Activated naive CD8-positive, alpha-beta T cell treated with anti-CD3 and anti-CD28 coated beads, Interleukin-2, amount 50 U/mL, for 24 hours (primary cell): Measurements from ENCODE around the gene DQX1.

Experiments used
- ATAC-seq: fragments of 150-1000 bp; cut with Tn5 transposase; one replicate; pipeline ENCODE4 v1.10.0; 2021
- DNase-seq: peaks from one replicate; pipeline ENCODE4 v3.0.0; 2021
- H3K27ac Mint-ChIP-seq: one replicate; pipeline ENCODE4 v1.8.0; 2021; ENCODE audit warnings: mild to moderate bottlenecking, mixed read lengths
- H3K27me3 Mint-ChIP-seq: one replicate; pipeline ENCODE4 v1.8.0; 2021; ENCODE audit warnings: mixed read lengths
- H3K36me3 Mint-ChIP-seq: one replicate; pipeline ENCODE4 v1.8.0; 2021; ENCODE audit warnings: low read depth, mixed read lengths
- H3K4me1 Mint-ChIP-seq: one replicate; pipeline ENCODE4 v1.8.0; 2021; ENCODE audit warnings: mixed read lengths
- H3K4me3 Mint-ChIP-seq: one replicate; pipeline ENCODE4 v1.8.0; 2021; ENCODE audit warnings: mild to moderate bottlenecking, moderate library complexity, mixed read lengths
- H3K9me3 Mint-ChIP-seq: one replicate; pipeline ENCODE4 v1.8.0; 2021; ENCODE audit warnings: mixed read lengths

Gene DQX1

DNA sequence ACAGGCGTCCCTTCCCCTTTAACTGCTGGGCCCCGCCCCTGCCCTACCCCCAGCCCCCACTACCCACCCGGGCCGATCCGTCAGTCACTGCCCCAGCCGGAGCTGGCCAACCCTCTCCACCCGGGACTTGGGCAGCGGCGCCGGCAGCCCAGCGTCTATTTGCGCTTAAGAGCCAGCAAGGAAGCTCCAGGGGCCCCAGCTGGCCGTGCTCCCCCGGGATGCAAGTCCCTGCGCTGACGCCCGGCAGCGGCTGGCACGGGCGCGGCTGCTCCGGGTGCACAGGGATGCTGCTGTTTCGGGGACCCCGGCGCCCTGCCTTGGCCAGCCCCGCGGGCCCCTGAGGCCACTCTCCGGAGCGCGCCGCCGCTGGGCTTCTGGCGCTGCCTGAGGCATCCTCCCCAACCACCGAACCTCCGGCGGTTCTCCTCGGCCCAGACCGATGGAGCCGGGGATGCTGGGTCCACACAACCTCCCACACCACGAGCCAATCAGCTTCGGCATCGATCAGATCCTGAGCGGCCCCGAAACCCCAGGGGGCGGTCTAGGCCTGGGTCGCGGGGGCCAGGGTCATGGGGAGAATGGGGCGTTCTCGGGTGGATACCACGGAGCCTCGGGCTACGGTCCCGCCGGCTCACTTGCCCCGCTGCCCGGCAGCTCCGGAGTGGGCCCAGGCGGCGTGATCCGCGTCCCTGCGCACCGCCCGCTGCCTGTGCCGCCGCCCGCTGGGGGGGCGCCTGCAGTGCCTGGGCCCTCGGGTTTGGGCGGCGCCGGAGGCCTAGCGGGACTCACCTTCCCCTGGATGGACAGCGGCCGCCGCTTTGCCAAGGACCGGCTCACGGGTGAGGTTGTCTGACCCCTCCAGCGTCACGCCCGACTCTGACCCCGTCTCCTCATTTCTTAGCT lies 11.4 kb downstream of the DQX1 start, which contains the start of gene TLX2:
Gene TLX2 (plus strand): TSS at position 83 of the 903 bp plus-strand sequence. CDS start 357 bp downstream, at position 440.
- DNase-seq (no peak), ATAC-seq (peak; percentile 13)
- Mint-ChIP-seq H3K36me3 (peaks cover 8% of the 10 kb centered on the region), H3K9me3 (no peaks in the 10 kb centered on the region), H3K27me3 (peaks cover 79% of the 10 kb centered on the region), H3K4me1 (peaks cover 24% of the 10 kb centered on the region), H3K27ac (no peak within 1 kb of the TSS), H3K4me3 (peak within 1 kb of the TSS; percentile 59)

DNA sequence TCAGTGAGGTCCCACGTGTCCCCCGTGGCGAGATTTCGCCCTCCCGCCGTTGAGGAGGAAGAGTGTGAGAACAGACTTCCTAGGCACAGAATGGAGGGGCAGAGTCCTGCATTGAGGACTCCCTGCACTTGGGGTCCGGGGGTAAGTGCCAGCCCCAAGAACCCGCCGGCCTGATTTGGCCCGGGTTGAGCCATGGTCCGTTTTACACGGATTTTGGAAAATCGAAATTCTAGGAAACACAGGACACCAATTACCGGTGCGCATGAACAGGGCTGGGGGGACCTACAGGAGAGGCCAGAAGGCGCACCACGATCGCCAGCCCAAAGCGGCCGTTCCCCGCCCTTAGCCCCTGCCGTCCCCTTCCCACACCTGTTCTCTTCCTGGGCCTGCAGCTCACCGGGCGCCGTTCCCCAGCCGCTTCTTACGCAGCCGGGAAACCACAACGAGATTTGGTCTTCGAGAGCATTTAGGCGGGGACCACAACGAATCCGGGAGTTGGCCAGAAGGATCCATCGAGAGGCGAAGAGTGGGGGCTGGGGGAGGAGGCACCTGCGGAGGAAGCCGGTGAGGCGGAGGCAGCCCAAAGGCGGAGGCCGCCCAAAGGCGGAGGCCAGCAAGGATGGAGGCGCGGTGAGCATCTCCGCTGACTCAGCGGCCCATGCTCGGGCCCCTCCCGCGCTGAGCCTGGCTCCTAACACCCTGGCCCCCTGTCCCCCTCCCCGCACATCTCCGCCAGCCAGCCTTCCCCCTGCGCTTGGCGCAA lies 12.2 kb downstream of the DQX1 start:
- Mint-ChIP-seq H3K4me1 (peaks cover 24% of the 10 kb centered on the region), H3K27me3 (peaks cover 76% of the 10 kb centered on the region), H3K9me3 (no peaks in the 10 kb centered on the region), H3K36me3 (peaks cover 8% of the 10 kb centered on the region), H3K4me3 (no peak overlapping the region), H3K27ac (no peak overlapping the region)
- DNase-seq (peak; percentile 26), ATAC-seq (peak; percentile 7)

DNA sequence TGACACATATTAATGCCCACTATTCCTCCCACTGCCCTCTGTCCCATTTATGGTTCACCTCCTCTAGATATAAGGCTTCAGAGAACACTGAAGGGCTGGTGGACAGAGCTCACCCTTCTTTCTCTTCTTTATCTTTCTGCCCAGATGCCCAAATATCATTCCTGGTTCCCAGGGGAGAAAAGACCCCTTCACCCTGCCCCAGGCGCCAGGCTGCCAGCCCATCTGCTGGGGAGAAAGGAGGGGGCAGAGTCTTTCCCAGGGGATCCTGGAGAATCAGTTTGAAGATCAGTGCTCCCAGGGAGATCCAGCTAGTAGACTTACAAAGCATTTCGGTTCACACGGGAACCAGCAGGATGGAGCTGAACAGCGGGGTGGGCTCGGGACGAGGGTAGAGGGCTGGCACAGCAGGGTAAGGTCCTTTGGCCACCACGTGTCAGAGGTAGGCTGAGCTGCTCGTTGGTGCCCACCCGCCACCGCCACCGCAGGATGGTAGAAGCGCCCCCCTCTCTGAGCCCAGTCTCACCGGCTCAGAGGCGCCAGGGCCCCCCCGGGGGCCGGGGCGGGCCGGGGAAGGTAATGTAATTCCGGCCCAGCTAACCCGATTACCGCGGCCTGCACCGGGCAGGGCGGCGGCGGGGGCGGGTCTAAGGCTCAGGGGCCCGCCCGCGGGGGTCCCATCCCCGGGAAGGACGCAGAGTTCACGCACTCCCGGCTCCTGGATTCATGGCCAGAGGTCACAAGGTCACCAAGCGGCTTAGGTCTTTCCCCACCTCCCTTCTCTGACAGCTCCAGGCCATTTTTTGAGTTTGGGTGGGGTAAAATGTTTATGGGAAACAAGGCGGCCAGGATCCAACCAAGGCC lies 13.1 kb downstream of the DQX1 start:
- Mint-ChIP-seq H3K4me1 (peaks cover 31% of the 10 kb centered on the region), H3K36me3 (peaks cover 8% of the 10 kb centered on the region), H3K9me3 (no peaks in the 10 kb centered on the region), H3K27me3 (peaks cover 69% of the 10 kb centered on the region), H3K4me3 (no peak overlapping the region), H3K27ac (no peak overlapping the region)
- DNase-seq (no peak), ATAC-seq (no peak)

DNA sequence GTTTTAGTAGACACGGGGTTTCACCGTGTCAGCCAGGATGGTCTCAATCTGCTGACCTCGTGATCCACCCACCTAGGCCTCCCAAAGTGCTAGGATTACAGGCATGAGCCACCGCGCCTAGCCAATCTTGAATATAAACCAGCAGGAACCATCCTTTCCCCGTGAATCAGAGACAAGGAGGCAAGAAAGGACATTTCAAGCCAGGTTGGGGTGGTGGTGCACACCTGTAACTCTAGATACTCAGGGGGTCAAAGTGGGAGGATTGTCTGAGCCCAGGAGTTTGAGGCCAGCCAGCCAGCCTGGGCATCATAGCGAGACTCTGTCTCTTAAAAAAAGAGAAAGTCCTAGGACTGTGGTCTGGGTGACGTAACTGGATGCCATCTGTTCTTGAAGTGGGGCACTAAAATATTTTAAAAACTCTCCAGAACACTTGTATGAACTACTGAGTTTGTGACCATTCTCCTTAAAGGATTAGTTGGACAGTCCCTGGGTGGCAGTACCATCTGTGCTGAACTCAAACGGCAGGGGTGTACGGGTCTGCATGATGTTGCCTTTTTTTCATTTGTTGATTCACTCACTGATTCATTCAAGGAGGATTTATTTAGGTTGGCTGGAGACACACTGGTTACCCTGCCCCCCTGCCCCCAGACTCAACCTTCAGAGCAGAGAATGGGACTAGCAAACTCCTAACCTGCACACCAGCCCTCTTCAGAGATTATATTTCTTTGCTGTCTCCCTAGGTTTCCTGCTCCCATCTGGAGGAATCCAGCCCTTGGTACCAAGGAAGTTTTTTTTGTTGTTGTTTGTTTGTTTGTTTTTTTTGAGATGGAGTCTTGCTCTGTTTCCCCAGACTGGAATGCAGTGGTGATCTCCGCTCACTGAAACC lies 14.7 kb downstream of the DQX1 start:
- Mint-ChIP-seq H3K4me1 (peaks cover 41% of the 10 kb centered on the region), H3K27ac (no peak overlapping the region), H3K27me3 (peaks cover 57% of the 10 kb centered on the region), H3K9me3 (no peaks in the 10 kb centered on the region), H3K36me3 (peaks cover 11% of the 10 kb centered on the region), H3K4me3 (no peak overlapping the region)
- ATAC-seq (no peak), DNase-seq (no peak)

DNA sequence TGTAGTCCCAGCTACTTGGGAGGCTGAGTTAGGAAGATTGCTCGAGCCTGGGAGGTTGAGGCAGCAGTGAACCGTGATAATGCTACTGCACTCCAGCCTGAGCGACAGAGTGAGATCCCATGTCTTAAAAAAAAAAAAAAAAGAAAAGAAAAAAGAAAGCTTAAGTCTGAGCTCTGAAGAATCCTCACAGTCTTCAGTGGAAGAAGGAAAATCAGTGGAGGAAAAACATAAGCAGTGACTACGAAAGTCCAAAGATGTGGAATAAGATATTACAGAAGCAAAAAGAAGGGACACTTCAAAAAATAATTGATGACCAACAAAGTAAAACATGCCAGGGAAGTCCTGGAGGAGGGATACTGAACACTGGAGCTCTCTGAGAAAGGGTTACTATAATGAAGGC lies 15.8 kb downstream of the DQX1 start:
- Mint-ChIP-seq H3K4me3 (no peak overlapping the region), H3K36me3 (peaks cover 19% of the 10 kb centered on the region), H3K27me3 (peaks cover 49% of the 10 kb centered on the region), H3K9me3 (no peaks in the 10 kb centered on the region), H3K4me1 (peaks cover 41% of the 10 kb centered on the region), H3K27ac (no peak overlapping the region)
- DNase-seq: no peak
- no peak for ATAC-seq

DNA sequence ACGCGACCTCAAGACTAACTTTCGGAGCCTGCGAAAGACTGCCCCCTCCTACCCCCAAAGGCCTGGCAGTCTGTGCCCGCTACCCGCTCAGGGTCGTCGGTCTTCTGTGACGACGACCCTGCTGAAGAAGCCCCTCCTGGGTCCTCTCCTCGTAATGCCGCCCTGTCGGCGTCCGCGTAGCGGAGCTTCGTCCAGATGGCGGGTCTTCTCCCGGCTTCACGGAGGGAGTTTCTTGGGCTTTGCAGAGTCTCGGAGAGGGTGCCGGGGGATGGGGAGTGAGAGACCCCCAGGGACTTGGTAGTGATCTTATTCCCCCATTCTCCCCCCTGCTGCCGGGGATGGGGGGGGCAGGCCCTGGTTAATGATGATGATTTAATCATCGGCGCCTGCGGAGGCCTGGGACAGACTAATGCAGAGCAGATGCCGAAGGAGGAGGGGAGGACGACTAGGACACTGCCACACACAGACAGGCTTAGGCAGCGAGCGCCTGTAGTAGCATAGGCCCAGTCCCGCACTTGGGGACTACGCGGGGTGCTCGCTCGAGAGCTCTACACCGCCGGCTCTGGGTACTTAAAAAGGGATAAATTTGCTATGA lies 18.0 kb downstream of the DQX1 start:
- DNase-seq (peak; percentile 20), ATAC-seq (no peak)
- H3K27me3 Mint-ChIP-seq: peaks cover 51% of the 10 kb centered on the region
- H3K27ac Mint-ChIP-seq: peak overlapping the region; percentile 100
- peaks cover 53% of the 10 kb centered on the region for H3K4me1 Mint-ChIP-seq
- peak overlapping the region; percentile 99 for H3K4me3 Mint-ChIP-seq
- H3K9me3 Mint-ChIP-seq: no peaks in the 10 kb centered on the region
- H3K36me3 Mint-ChIP-seq: peaks cover 31% of the 10 kb centered on the region

DNA sequence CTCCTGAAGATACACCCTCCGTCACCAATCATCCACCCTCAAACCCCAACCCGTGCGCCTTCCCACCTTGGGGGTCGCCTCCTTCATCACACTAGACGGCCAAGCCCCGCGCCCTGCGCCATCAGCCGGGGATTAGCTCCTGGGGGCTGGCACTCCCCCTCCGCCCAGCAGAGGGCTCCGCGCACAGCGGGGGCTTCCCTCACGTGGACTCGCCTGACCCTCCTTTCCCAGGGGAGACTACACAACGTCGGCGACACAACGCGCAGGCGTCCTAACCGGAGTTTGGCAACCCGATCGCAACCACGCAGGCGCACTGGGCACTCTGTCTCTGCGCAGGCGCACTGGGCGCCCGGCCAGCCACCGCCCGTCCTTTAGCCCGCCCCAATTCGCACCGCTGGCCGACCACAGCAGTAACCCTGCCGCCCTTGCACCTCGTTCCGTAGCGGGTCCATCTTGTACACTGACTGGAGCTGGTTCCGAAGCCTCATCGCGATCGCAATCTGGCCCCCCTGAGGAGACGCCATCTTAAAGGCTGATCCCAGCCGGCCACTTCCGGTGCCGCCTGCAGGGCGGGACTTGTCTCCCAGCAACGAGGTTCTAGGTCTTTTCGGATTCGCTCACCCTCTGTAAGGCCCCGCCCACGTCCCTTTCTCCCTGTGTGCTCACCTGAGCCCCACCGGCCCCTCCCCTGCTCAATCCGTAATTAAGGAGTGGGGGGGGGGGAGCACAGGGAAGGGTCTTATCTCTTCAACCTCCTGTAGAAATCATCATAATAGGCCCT lies 18.7 kb downstream of the DQX1 start, which contains the start of gene PCGF1:
Gene PCGF1 (minus strand): TSS at position 551 of the 781 bp plus-strand sequence. CDS start 27 bp downstream, at position 524.
- H3K27me3 Mint-ChIP-seq: peaks cover 52% of the 10 kb centered on the region
- ATAC-seq: peak; percentile 88
- peak within 1 kb of the TSS; percentile 100 for H3K27ac Mint-ChIP-seq
- peak within 1 kb of the TSS; percentile 99 for H3K4me3 Mint-ChIP-seq
- DNase-seq: peak; percentile 99
- no peaks in the 10 kb centered on the region for H3K9me3 Mint-ChIP-seq
- peaks cover 58% of the 10 kb centered on the region for H3K4me1 Mint-ChIP-seq
- H3K36me3 Mint-ChIP-seq: peaks cover 31% of the 10 kb centered on the region

DNA sequence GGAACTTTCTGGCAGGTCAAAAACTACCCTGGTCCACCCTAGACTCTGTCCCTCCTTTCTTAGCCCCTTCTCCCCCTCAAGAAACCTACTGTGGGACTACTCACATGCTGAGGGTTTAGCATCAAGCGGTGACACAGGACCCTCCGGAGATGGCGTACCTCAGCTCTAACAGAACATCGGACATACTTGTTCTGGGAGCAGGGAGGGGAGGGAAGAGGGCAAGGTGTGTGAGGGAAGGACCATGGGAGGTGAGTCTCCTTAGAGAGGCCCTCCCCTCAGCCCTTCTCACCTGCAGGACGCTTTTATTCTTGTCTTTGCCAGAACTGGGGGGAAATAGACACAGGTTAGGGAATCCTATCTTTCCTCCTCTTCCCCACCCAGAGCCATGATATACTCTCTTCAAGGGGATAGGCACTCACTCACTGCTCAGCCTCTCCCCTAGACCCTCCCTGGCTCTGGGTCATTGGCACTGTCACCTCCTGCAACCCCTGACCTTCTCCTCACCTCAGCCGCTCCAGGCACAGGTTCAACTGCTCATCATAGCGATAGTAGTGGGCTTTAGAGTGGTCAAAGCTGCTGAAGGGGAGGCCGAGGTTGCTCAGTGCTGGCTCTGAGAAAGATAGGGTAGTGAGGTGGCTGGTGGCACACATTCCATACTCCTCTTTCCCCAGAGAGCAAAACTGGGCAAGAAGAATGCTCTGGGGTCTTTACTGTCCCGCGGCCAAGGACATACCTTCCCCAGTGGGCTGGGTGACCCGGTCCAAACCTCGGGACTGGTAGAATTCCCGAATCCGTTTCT lies 20.4 kb downstream of the DQX1 start:
- Mint-ChIP-seq H3K4me3 (peak overlapping the region; percentile 3), H3K27ac (no peak overlapping the region), H3K27me3 (peaks cover 52% of the 10 kb centered on the region), H3K36me3 (peaks cover 31% of the 10 kb centered on the region), H3K9me3 (no peaks in the 10 kb centered on the region), H3K4me1 (peaks cover 64% of the 10 kb centered on the region)
- no peak for ATAC-seq
- no peak for DNase-seq

DNA sequence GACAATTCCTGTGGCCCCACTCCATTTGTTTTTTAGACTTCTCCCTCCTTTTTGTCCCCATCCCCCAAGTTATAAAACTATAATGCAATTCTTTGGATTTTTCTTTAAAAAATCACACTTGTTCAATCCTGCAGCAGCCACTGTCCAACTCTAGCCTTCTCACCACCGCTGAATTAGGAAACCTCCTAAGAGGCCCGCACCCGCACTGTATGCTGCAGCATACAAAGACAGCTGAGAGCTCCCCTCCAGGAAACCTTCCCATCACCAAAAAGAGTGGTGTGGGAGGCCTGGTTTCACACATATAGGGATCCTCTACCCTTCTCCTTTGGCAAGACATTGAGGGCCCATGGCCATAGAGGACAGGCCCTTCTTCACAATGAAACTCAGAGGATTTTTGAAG lies 21.4 kb downstream of the DQX1 start:
- H3K27ac Mint-ChIP-seq: no peak overlapping the region
- no peak for DNase-seq
- H3K4me1 Mint-ChIP-seq: peaks cover 62% of the 10 kb centered on the region
- H3K27me3 Mint-ChIP-seq: peaks cover 55% of the 10 kb centered on the region
- peak overlapping the region; percentile 2 for H3K4me3 Mint-ChIP-seq
- ATAC-seq: no peak
- H3K36me3 Mint-ChIP-seq: peaks cover 31% of the 10 kb centered on the region
- no peaks in the 10 kb centered on the region for H3K9me3 Mint-ChIP-seq

DNA sequence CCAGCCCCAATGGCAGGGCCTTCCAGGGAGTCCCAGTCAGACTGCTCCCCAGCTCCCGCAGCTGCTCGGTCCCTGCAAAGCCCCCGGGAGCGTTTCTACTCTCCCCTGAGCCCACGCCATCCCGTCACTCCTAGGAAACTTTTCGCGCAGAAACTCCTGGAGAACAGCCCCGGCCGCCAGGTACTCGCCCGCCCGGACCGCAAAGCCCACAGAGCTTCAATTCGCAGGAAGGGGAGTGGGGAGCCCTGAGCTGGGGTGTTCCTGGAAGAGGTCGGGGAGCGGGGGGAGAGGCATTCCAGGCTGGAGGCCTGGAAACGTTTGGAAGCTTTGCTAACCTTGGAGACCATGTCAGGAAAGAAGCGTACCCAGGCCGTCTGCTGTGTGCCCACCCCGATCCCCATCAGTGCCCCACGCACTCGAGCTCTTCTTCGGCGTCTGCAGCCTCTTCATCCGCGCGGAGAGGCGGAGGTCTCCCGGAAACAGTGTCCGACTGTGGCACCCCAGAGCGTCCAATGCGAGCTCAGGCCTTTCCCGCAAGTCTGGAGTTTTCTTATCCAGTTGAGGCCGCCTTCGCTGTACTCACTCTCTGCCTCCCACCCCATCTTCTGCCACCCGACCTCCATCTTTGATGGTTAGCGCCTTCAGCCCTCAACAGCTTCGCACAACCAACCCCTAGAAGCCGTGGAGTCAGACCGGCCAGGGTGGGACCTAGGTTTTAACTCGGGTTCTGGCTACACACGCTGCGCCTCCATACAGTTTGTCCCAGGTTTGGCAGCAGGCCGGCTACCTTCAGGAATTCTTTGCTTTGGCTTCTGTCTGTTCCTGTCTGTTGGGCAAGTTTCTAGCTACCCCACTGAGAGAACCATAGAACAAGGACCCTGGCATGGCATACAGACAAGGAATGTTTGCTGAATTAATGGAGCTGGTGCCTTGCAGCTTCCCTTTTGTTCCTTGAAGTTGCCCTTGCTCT lies 22.2 kb downstream of the DQX1 start:
- ATAC-seq: no peak
- DNase-seq: no peak
- Mint-ChIP-seq H3K9me3 (no peaks in the 10 kb centered on the region), H3K4me1 (peaks cover 67% of the 10 kb centered on the region), H3K27ac (no peak overlapping the region), H3K4me3 (peak overlapping the region; percentile 57), H3K36me3 (peaks cover 31% of the 10 kb centered on the region), H3K27me3 (peaks cover 58% of the 10 kb centered on the region)
